GM12878 (cell line): Measurements from ENCODE around the gene STK26. TPM values are rescaled to one million over a fixed set of nuclear protein-coding genes. Genes with fewer than 3 reads are reported as not detected.

Experiments
- ATAC-seq: fragments of 200-7000 bp; cut with Tn5 transposase; 3 replicates; pipeline ENCODE4 v1.9.1; 2020; ENCODE audit warnings: mild to moderate bottlenecking, moderate library complexity
- BruUV-seq: library from RNA; stranded (reverse); fragments of 400-500 nt; replicated peaks from 2 replicates; lab custom pipeline; 2021; lab: Mats Ljungman, UMichigan
- CTCF ChIA-PET: fragments of 300-600 bp; sonication (Branson Sonifier 250); formaldehyde crosslinking; extraction: SDS; loops from one replicate; lab custom pipeline; 2021; ENCODE audit warnings: inconsistent platforms; lab: Yijun Ruan, JAX
- POLR2A ChIA-PET: fragments of 350-600 bp; formaldehyde crosslinking; extraction: SDS; loops from one replicate; lab custom pipeline; 2021; ENCODE audit warnings: inconsistent platforms; lab: Charles Lee
- RAD21 ChIA-PET: fragments of 300-600 bp; sonication (Branson Sonifier 250); formaldehyde crosslinking; loops from one replicate; lab custom pipeline; 2023; ENCODE audit warnings: antibody characterized with exemption; ENCODE audit not compliant: unreplicated experiment; lab: Charles Lee
- SMC1A ChIA-PET: fragments of 300-600 bp; sonication (Branson Sonifier 250); formaldehyde crosslinking; loops from one replicate; lab custom pipeline; 2023; ENCODE audit not compliant: unreplicated experiment, uncharacterized antibody; lab: Charles Lee
- DNase-seq: peaks from one replicate; pipeline ENCODE4 v3.0.0-alpha.2; 2011; ENCODE audit warnings: low read depth, low spot score
- FAIRE-seq: peaks from 3 replicates; lab custom pipeline; 2011; peaks lifted over from hg19 to GRCh38; lab: Jason Lieb, UNC
- H2AFZ ChIP-seq: 2 replicates; pipeline ENCODE4 v1.6.0; 2011; ENCODE audit warnings: low read depth, low read length, control low read depth; ENCODE audit not compliant: control insufficient read depth
- H3K27ac ChIP-seq: 2 replicates; pipeline ENCODE4 v1.5.1; 2011; ENCODE audit warnings: control low read depth; ENCODE audit not compliant: control insufficient read depth, insufficient read depth
- H3K27me3 ChIP-seq, 2 experiments: replicated peaks in 1 of 2; 2 replicates each; pipeline versions ENCODE4 v1.6.0 to v1.6.1; 2011; ENCODE audit warnings: low read length in 1 of 2; ENCODE audit not compliant: control insufficient read depth in 2 of 2, insufficient read depth in 2 of 2
- H3K36me3 ChIP-seq, 2 experiments: 2 replicates each; pipeline ENCODE4 v1.5.1; 2011; ENCODE audit warnings: low read length in 1 of 2; ENCODE audit not compliant: control insufficient read depth in 2 of 2, insufficient read depth in 2 of 2
- H3K4me1 ChIP-seq: 2 replicates; pipeline ENCODE4 v1.6.1; 2011; ENCODE audit warnings: mild to moderate bottlenecking, low read length, moderate library complexity, mixed read lengths; ENCODE audit not compliant: control insufficient read depth, insufficient read depth
- H3K4me2 ChIP-seq: 2 replicates; pipeline ENCODE4 v1.6.0; 2011; ENCODE audit warnings: control low read depth; ENCODE audit not compliant: control insufficient read depth, insufficient read depth
- H3K4me3 ChIP-seq: fragments of 200-600 bp; sonication (generic); 2 replicates; pipeline ENCODE4 v1.5.1; 2016
- H3K79me2 ChIP-seq: 2 replicates; pipeline ENCODE4 v1.6.0; 2011; ENCODE audit warnings: low read length; ENCODE audit not compliant: control insufficient read depth, insufficient read depth
- H3K9ac ChIP-seq: 2 replicates; pipeline ENCODE4 v1.8.0; 2011; ENCODE audit warnings: low read length, control low read depth, mixed read lengths; ENCODE audit not compliant: control insufficient read depth, insufficient read depth
- H3K9me3 ChIP-seq: replicated peaks from 3 replicates; pipeline ENCODE4 v1.5.1; 2011; ENCODE audit warnings: mild to moderate bottlenecking, low read length; ENCODE audit not compliant: control insufficient read depth, insufficient read depth
- H4K20me1 ChIP-seq: 2 replicates; pipeline ENCODE4 v1.6.0; 2011; ENCODE audit not compliant: control insufficient read depth, insufficient read depth
- BMI1 ChIP-seq: fragments of 450-650 bp; IDR thresholded peaks from 2 replicates; pipeline ENCODE4 v1.6.1; 2016; ENCODE audit warnings: mild to moderate bottlenecking, moderate library complexity, borderline replicate concordance
- ESRRA ChIP-seq: IDR thresholded peaks from 2 replicates; pipeline ENCODE4 v1.6.1; 2012; ENCODE audit warnings: mild to moderate bottlenecking, low read length, improper control_type of control experiment
- NFYB ChIP-seq: IDR thresholded peaks from 2 replicates; pipeline ENCODE4 v1.6.1; 2011; ENCODE audit warnings: low read depth, mild to moderate bottlenecking, low read length, improper control_type of control experiment, moderate library complexity; ENCODE audit not compliant: insufficient read depth
- PAX5 ChIP-seq: IDR thresholded peaks from 2 replicates; pipeline ENCODE4 v1.6.1; 2011; ENCODE audit warnings: low read depth, low read length, borderline replicate concordance
- PAX8 ChIP-seq: fragments of 450-650 bp; IDR thresholded peaks from 2 replicates; pipeline ENCODE4 v1.6.1; 2017; ENCODE audit warnings: mild to moderate bottlenecking, moderate library complexity
- POU2F2 ChIP-seq: IDR thresholded peaks from 3 replicates; pipeline ENCODE4 v1.6.1; 2011; ENCODE audit warnings: low read depth, mild to moderate bottlenecking, low read length, borderline replicate concordance
- RB1 ChIP-seq: fragments of 450-650 bp; formaldehyde crosslinking; IDR thresholded peaks from 2 replicates; pipeline ENCODE4 v1.6.1; 2017; ENCODE audit warnings: mild to moderate bottlenecking, borderline replicate concordance
- TARDBP ChIP-seq: IDR thresholded peaks from 2 replicates; pipeline ENCODE4 v1.6.1; 2016; ENCODE audit warnings: borderline replicate concordance
- WGBS: methylation state at CpG from one replicate; pipeline ENCODE4 v1.1.6; 2016; ENCODE audit warnings: low lambda C conversion rate; ENCODE audit not compliant: insufficient replicate concordance, insufficient coverage; ENCODE audit errors: missing lambda C conversion rate; 5-methylcytosine and 5-hydroxymethylcytosine counted together
- in situ Hi-C: fragments of 300-500 bp; cut with MboI; formaldehyde crosslinking; loops from 9 replicates; pipeline ENCODE4 v1.14.3; 2018; ENCODE audit warnings: mixed read lengths
- intact Hi-C: fragments of 100-400 bp; cut with micrococcal nuclease; formaldehyde crosslinking; loops from one replicate; pipeline ENCODE4 v1.14.2; 2022; ENCODE audit not compliant: unreplicated experiment
- polyA plus RNA-seq, 11 experiments: library from polyadenylated mRNA; depleted of rRNA in 4 of 11; unstranded in 6 of 11; stranded (reverse) in 5 of 11; fragments of >200 nt; fragmentation: Nextera tagmentation in 4 of 11; fragmentation: Illumina TruSeq in 1 of 11; extraction: Ambion mirVana in 4 of 11; extraction: Trizol in 1 of 11; gene quantifications; 1 replicate in 1 of 11; 2 replicates in 10 of 11; pipeline versions ENCODE4 v1.2.1 to v1.2.3, GENCODE V29; 2011 to 2016; ENCODE audit warnings: inconsistent platforms in 2 of 11, missing spikeins in 2 of 11, low read depth in 1 of 11
- total RNA-seq, 4 experiments: library from RNA; depleted of rRNA in 3 of 4; stranded (reverse); fragments of >200 nt in 3 of 4; fragmentation: Illumina TruSeq in 1 of 4; extraction: Trizol in 1 of 4; gene quantifications; 2 replicates each; pipeline versions ENCODE4 v1.2.1 to v1.2.3, GENCODE V29; 2013 to 2021
- TF ChIP-seq, protein P1 (sequence below): fragments of 450-650 bp; IDR thresholded peaks from 2 replicates; pipeline ENCODE4 v1.6.1; 2017; ENCODE audit warnings: borderline replicate concordance
- TF ChIP-seq, protein P2 (sequence below): fragments of 450-650 bp; IDR thresholded peaks from 2 replicates; pipeline ENCODE4 v1.6.1; 2017; ENCODE audit warnings: mild to moderate bottlenecking, moderate library complexity
- TF ChIP-seq, protein P3 (sequence below): fragments of 450-650 bp; IDR thresholded peaks from 2 replicates; pipeline ENCODE4 v1.6.1; 2016; ENCODE audit warnings: mild to moderate bottlenecking, moderate library complexity, borderline replicate concordance

STK26 gene
- total and polyA plus RNA-seq, 10 of the 15 experiments (the other 5 are each of a cell fraction or from before 2014, with no cell fraction given) = 30.4 to 78.6 (median 58.8) TPM

DNA sequence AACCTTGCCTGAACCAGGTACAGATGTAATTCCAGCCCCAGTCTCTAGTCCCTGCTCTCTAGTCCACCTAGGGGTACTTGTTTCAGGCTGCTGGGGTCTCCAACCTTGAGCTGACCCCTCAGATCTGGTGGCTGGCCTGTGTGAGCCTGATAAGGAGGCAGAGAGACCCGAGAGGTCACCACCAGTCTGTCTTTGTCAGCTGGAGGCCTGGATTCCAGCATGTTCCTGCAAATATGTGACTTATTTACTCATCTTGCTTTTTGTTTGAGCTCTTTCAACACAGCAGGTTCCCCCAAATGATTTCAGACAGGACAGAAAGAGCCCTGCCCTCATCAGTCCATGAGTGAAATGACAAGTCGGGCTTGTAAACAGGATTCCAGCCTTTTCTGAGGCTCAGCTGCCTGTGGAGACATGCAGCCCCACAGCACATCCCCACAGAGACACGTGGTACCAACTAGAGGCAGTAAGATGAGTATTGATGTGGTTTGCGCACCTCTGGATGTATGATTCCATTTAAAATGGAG, 37.5 kb upstream of the STK26 start (continued):
- TF ChIP-seq, protein P1, sequence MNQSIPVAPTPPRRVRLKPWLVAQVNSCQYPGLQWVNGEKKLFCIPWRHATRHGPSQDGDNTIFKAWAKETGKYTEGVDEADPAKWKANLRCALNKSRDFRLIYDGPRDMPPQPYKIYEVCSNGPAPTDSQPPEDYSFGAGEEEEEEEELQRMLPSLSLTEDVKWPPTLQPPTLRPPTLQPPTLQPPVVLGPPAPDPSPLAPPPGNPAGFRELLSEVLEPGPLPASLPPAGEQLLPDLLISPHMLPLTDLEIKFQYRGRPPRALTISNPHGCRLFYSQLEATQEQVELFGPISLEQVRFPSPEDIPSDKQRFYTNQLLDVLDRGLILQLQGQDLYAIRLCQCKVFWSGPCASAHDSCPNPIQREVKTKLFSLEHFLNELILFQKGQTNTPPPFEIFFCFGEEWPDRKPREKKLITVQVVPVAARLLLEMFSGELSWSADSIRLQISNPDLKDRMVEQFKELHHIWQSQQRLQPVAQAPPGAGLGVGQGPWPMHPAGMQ = no peak

DNA sequence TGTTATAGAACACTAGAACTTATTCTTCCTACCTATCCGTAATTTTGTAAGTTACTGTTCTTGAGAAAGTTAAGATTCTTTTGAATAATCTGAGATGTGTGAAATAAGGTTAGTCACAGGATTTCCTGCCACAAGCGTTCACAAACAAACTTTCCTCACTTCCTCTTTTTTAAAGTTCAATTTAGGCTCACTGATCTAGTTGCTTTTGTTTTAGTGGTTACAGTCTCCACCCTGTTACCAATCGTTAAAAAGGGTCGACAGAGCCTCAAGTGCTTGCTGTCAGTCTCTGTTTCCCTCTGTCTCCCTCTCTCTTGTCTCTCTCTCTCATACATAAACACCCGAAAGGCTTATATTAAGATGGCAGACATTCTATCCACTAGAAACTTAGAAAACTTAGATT, 35.9 kb upstream of the STK26 start:
- no TSS peak for BruUV-seq
- intact Hi-C loops (loop anchor here (1.0 kb wide), 1 partner anchor 36 kb away; the partner anchor contains the start of gene STK26), in situ Hi-C loops (no loop called here)
- Histone ChIP-seq H3K4me2 (peak overlapping the region; percentile 68), H3K4me1 (peaks cover 5% of the 10 kb centered on the region), H3K4me3 (no peak overlapping the region), H4K20me1 (no peaks in the 10 kb centered on the region), H3K9ac (peak overlapping the region; percentile 64; the same call in 1 of the 2 replicates), H3K27ac (peak overlapping the region; percentile 86), H3K9me3 (no peaks in the 10 kb centered on the region; the same call in 1 of the 3 replicates), H3K79me2 (no peaks in the 10 kb centered on the region), H3K36me3 (no peaks in the 10 kb centered on the region), H2AFZ (peak overlapping the region; percentile 74), H3K27me3 (no peaks in the 10 kb centered on the region)
- DNase-seq (peak; percentile 73), ATAC-seq (peak; percentile 99), FAIRE-seq (peak; percentile 44)
- SMC1A ChIA-PET = interaction anchor here (1.1 to 1.9 kb wide), 4 partner anchors 12 to 232 kb away, joined by 3 to 5 read pairs (median 4); partner anchors contain the start of gene RAP2C
- POLR2A ChIA-PET = interaction anchor here (0.8 kb wide), 1 partner anchor 160 kb away, joined by 3 read pairs; no protein-coding TSS in a partner anchor
- CTCF ChIA-PET = interaction anchor here (0.9 kb wide), 2 partner anchors 35 to 145 kb away, joined by 3 read pairs; partner anchors contain the start of gene STK26
- RAD21 ChIA-PET = interaction anchor here (1.5 kb wide), 1 partner anchor 34 kb away, joined by 4 read pairs; no protein-coding TSS in a partner anchor
- 0% methylated on average over 5 of the region's 5 CpGs for WGBS
- TF ChIP-seq, protein P2, sequence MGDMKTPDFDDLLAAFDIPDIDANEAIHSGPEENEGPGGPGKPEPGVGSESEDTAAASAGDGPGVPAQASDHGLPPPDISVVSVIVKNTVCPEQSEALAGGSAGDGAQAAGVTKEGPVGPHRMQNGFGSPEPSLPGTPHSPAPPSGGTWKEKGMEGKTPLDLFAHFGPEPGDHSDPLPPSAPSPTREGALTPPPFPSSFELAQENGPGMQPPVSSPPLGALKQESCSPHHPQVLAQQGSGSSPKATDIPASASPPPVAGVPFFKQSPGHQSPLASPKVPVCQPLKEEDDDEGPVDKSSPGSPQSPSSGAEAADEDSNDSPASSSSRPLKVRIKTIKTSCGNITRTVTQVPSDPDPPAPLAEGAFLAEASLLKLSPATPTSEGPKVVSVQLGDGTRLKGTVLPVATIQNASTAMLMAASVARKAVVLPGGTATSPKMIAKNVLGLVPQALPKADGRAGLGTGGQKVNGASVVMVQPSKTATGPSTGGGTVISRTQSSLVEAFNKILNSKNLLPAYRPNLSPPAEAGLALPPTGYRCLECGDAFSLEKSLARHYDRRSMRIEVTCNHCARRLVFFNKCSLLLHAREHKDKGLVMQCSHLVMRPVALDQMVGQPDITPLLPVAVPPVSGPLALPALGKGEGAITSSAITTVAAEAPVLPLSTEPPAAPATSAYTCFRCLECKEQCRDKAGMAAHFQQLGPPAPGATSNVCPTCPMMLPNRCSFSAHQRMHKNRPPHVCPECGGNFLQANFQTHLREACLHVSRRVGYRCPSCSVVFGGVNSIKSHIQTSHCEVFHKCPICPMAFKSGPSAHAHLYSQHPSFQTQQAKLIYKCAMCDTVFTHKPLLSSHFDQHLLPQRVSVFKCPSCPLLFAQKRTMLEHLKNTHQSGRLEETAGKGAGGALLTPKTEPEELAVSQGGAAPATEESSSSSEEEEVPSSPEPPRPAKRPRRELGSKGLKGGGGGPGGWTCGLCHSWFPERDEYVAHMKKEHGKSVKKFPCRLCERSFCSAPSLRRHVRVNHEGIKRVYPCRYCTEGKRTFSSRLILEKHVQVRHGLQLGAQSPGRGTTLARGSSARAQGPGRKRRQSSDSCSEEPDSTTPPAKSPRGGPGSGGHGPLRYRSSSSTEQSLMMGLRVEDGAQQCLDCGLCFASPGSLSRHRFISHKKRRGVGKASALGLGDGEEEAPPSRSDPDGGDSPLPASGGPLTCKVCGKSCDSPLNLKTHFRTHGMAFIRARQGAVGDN = peak; percentile 32; the same call in 1 of the 2 replicates
- no peak for TF ChIP-seq POU2F2
- TF ChIP-seq, protein P3, sequence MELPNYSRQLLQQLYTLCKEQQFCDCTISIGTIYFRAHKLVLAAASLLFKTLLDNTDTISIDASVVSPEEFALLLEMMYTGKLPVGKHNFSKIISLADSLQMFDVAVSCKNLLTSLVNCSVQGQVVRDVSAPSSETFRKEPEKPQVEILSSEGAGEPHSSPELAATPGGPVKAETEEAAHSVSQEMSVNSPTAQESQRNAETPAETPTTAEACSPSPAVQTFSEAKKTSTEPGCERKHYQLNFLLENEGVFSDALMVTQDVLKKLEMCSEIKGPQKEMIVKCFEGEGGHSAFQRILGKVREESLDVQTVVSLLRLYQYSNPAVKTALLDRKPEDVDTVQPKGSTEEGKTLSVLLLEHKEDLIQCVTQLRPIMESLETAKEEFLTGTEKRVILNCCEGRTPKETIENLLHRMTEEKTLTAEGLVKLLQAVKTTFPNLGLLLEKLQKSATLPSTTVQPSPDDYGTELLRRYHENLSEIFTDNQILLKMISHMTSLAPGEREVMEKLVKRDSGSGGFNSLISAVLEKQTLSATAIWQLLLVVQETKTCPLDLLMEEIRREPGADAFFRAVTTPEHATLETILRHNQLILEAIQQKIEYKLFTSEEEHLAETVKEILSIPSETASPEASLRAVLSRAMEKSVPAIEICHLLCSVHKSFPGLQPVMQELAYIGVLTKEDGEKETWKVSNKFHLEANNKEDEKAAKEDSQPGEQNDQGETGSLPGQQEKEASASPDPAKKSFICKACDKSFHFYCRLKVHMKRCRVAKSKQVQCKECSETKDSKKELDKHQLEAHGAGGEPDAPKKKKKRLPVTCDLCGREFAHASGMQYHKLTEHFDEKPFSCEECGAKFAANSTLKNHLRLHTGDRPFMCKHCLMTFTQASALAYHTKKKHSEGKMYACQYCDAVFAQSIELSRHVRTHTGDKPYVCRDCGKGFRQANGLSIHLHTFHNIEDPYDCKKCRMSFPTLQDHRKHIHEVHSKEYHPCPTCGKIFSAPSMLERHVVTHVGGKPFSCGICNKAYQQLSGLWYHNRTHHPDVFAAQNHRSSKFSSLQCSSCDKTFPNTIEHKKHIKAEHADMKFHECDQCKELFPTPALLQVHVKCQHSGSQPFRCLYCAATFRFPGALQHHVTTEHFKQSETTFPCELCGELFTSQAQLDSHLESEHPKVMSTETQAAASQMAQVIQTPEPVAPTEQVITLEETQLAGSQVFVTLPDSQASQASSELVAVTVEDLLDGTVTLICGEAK = peak; percentile 92
- TF ChIP-seq BMI1 = peak; percentile 31; the same call in 1 of the 2 replicates
- no peak for TF ChIP-seq TARDBP
- 0 out of 2 replicates have a peak, but pooled peaks have one; percentile 24 for TF ChIP-seq NFYB
- TF ChIP-seq ESRRA = no peak
- TF ChIP-seq PAX5 = no peak
- no peak for TF ChIP-seq PAX8
- no peak for TF ChIP-seq RB1
